Panc1 (cell line): Measurements from ENCODE around the gene GMDS. TPM values are rescaled to one million over a fixed set of nuclear protein-coding genes. Genes with fewer than 3 reads are reported as not detected.

ENCODE experiments used
- ATAC-seq: fragments of 200-7000 bp; cut with Tn5 transposase; 2 replicates; pipeline ENCODE4 v1.9.1; 2020; ENCODE audit warnings: mild to moderate bottlenecking, moderate library complexity
- BruUV-seq: library from RNA; stranded (reverse); fragments of 400-500 nt; replicated peaks from 2 replicates; lab custom pipeline; 2021; lab: Mats Ljungman, UMichigan
- CTCF ChIA-PET: fragments of 300-600 bp; sonication (Branson Sonifier 250); formaldehyde crosslinking; loops from one replicate; lab custom pipeline; 2022; ENCODE audit warnings: antibody characterized with exemption; lab: Charles Lee
- POLR2A ChIA-PET: fragments of 300-600 bp; sonication (Branson Sonifier 250); formaldehyde crosslinking; loops from one replicate; lab custom pipeline; 2022; ENCODE audit warnings: antibody characterized with exemption; lab: Charles Lee
- DNase-seq: peaks from one replicate; pipeline ENCODE4 v3.0.0-alpha.2; 2010; ENCODE audit warnings: low read depth, low spot score
- H3K27ac ChIP-seq: 2 replicates; pipeline ENCODE4 v1.5.1; 2011; ENCODE audit warnings: mild to moderate bottlenecking, low read length, inconsistent platforms
- H3K27me3 ChIP-seq: fragments of 200-500 bp; sonication (Bioruptor generic); 2 replicates; pipeline ENCODE4 v1.6.0; 2014; ENCODE audit warnings: low read length, inconsistent platforms; ENCODE audit not compliant: control insufficient read depth, insufficient read depth
- H3K36me3 ChIP-seq: fragments of 200-500 bp; sonication (Bioruptor generic); 2 replicates; pipeline ENCODE4 v1.5.1; 2014; ENCODE audit warnings: inconsistent platforms, mild to moderate bottlenecking, low read length, moderate library complexity; ENCODE audit not compliant: control insufficient read depth, insufficient read depth
- H3K4me1 ChIP-seq: 2 replicates; pipeline ENCODE4 v1.5.1; 2011; ENCODE audit warnings: inconsistent platforms, mild to moderate bottlenecking, low read length, moderate library complexity; ENCODE audit not compliant: control insufficient read depth, insufficient read depth
- H3K4me3 ChIP-seq, 2 experiments: 2 replicates each; pipeline ENCODE4 v1.5.1; 2011 to 2012; ENCODE audit warnings: low read depth in 2 of 2, low read length in 2 of 2, mild to moderate bottlenecking in 2 of 2, inconsistent platforms in 1 of 2, moderate library complexity in 1 of 2
- H3K9me3 ChIP-seq: fragments of 200-500 bp; sonication (Bioruptor generic); 2 replicates; pipeline ENCODE4 v1.5.1; 2014; ENCODE audit warnings: low read depth, mild to moderate bottlenecking, inconsistent platforms, low read length, moderate library complexity; ENCODE audit not compliant: control insufficient read depth, insufficient read depth
- CTCF ChIP-seq: fragments of 450-650 bp; IDR thresholded peaks from 2 replicates; pipeline ENCODE4 v1.5.1; 2017; ENCODE audit warnings: mild to moderate bottlenecking
- POLR2AphosphoS5 ChIP-seq: IDR thresholded peaks from 2 replicates; pipeline ENCODE4 v1.6.1; 2012; ENCODE audit warnings: mild to moderate bottlenecking, low read depth, low read length, moderate library complexity
- REST ChIP-seq, 2 experiments: IDR thresholded peaks; 2 replicates each; pipeline ENCODE4 v1.6.1; 2011 to 2012; ENCODE audit warnings: low read depth in 2 of 2, control low read depth in 1 of 2, low read length in 1 of 2, mild to moderate bottlenecking in 1 of 2, moderate library complexity in 1 of 2; ENCODE audit not compliant: insufficient read depth in 1 of 2
- SIN3A ChIP-seq: IDR thresholded peaks from 2 replicates; pipeline ENCODE4 v1.6.1; 2012; ENCODE audit warnings: low read depth, mild to moderate bottlenecking, low read length, moderate library complexity, borderline replicate concordance; ENCODE audit not compliant: insufficient read depth
- TCF7L2 ChIP-seq: IDR thresholded peaks from 2 replicates; pipeline ENCODE4 v1.6.1; 2011; ENCODE audit warnings: mild to moderate bottlenecking, low read depth, low read length, inconsistent platforms
- in situ Hi-C: cut with HindIII; loops from 2 replicates; pipeline ENCODE4 v1.10.0; 2016; ENCODE audit warnings: low sequenced_read_pairs, low pct_unique_long_range_greater_than_20kb
- intact Hi-C: fragments of 100-400 bp; cut with micrococcal nuclease; formaldehyde crosslinking; loops from one replicate; pipeline ENCODE4 v1.10.0; 2022; ENCODE audit not compliant: unreplicated experiment
- total RNA-seq: library from RNA; stranded (reverse); gene quantifications from one replicate; pipeline ENCODE4 v1.2.1, GENCODE V29; 2021; ENCODE audit not compliant: unreplicated experiment

The GMDS gene
- total RNA-seq, 1 experiment from 2014 or later, result 9.8 TPM

- peaks cover 10% of the 10 kb centered on the region for H3K27me3 ChIP-seq
- no peak overlapping the region for H3K4me3 ChIP-seq
- intact Hi-C loops, result loop anchor here (10.0 kb wide), 1 partner anchor 1042 kb away; no protein-coding TSS in a partner anchor
- CTCF ChIA-PET, result interaction anchor here (0.5 to 0.7 kb wide), 2 partner anchors 616 to 1249 kb away, joined by 5 to 6 read pairs; partner anchors contain the start of gene SERPINB1
- in situ Hi-C loops, result no loop called here
- no TSS peak for BruUV-seq
- H3K27ac ChIP-seq, result no peak overlapping the region
- H3K4me1 ChIP-seq, result peaks cover 7% of the 10 kb centered on the region; the same call in 1 of the 2 replicates
- no peaks in the 10 kb centered on the region for H3K9me3 ChIP-seq
- H3K36me3 ChIP-seq, result no peaks in the 10 kb centered on the region
- no peak for DNase-seq
- POLR2A ChIA-PET, result no interaction called here
- TF ChIP-seq POLR2AphosphoS5, result no peak
- no peak for TF ChIP-seq CTCF
- TF ChIP-seq TCF7L2, result no peak
- no peak for TF ChIP-seq REST (IDR thresholded peaks at IDR 0.05; ENCODE audit: insufficient read depth in 1 of 2, low read depth in 2 of 2, low read length in 1 of 2)
- TF ChIP-seq SIN3A, result no peak
- no peak for ATAC-seq
These were observed 652.6 kb downstream of the GMDS start for GRCh38 chr6:1592852-1593251.

GRCh38 chr6:1591926-1592325 lies 653.5 kb downstream of the GMDS start:
- CTCF ChIA-PET, result interaction anchor here (0.6 to 0.7 kb wide), 2 partner anchors 871 to 1250 kb away, joined by 3 to 5 read pairs; partner anchors contain the start of gene SERPINB1
- DNase-seq (no peak), ATAC-seq (no peak)
- Histone ChIP-seq H3K27ac (no peak overlapping the region), H3K27me3 (peaks cover 10% of the 10 kb centered on the region), H3K9me3 (no peaks in the 10 kb centered on the region), H3K4me3 (no peak overlapping the region), H3K36me3 (no peaks in the 10 kb centered on the region), H3K4me1 (peaks cover 7% of the 10 kb centered on the region; the same call in 1 of the 2 replicates)
- in situ Hi-C loops, result no loop called here
- TF ChIP-seq POLR2AphosphoS5, result no peak
- TF ChIP-seq SIN3A, result no peak
- no peak for TF ChIP-seq TCF7L2
- TF ChIP-seq CTCF, result no peak
- no peak for TF ChIP-seq REST (IDR thresholded peaks at IDR 0.05; ENCODE audit: insufficient read depth in 1 of 2, low read depth in 2 of 2, low read length in 1 of 2)
- BruUV-seq, result no TSS peak
- POLR2A ChIA-PET, result no interaction called here
- intact Hi-C loops, result loop anchor here (10.0 kb wide), 1 partner anchor 1043 kb away; no protein-coding TSS in a partner anchor
